Erythroblast (primary cell): Measurements from ENCODE around the gene SNX19.
A peak's percentile ranks its signal among the peaks of the same experiment; 100 is the strongest.

Experiments
- DNase-seq, 2 experiments: peaks; one replicate each; lab custom pipeline; 2025; lab: John Stamatoyannopoulos, UW
- GATA1 ChIP-seq: IDR thresholded peaks from 2 replicates; pipeline ENCODE4 v1.6.1; 2011; ENCODE audit warnings: low read depth, mild to moderate bottlenecking, control low read depth, low read length, moderate library complexity
- POLR2A ChIP-seq: IDR thresholded peaks from 2 replicates; pipeline ENCODE4 v1.6.1; 2011; ENCODE audit warnings: mild to moderate bottlenecking, low read length

Gene SNX19

DNA sequence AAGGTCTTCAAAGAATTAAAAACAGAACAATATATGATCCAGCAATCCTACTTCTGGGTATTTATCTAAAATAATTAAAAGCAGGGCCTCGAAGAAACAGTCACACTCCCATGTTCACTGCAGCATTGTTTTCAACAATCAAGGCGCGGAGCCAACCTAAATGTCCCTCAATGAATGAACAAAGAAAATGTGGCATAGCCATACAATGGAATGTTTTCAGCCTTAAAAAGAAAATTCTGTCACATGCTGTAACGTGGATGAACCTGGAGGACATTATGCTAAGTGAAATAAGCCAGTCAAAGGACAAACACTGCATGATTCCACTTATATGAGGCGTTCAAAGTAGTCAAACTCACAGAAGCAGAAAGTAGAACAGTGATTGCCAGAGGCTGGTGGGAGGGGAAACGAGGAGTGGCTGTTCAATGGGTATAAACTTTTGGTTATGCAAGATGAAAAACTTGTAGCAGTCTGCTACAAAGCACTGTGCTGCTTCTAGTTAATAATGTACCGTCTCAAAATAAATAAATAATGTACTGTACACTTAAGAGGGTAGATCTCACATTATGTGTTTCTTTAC is 41.2 kb downstream of the SNX19 start:
- TF ChIP-seq POLR2A (no peak), GATA1 (no peak)
- DNase-seq, result no peak

GRCh38 chr11:130874396-130874795 is 41.9 kb downstream of the SNX19 start:
- DNase-seq, result no peak
- TF ChIP-seq POLR2A, result no peak
- no peak for TF ChIP-seq GATA1

DNA sequence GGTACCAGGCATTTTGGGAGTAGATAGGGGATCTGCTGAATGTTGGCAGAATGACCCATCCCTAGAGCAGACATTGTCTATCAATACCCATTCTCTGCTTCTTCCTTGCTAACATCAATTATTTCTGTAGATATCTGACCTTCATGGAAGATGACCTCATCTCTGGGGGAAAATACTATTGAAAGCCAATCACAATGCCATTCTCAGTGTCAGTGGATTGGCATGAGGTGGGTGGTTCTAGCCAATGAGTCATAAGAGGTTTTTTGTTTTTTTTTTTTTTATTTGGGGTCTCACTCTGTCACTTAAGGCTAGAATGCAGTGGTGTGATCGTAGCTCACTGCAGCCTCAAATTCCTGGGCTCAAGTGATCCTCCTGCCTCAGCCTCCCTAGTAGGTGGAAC is 42.5 kb downstream of the SNX19 start:
- TF ChIP-seq GATA1 (no peak), POLR2A (no peak)
- no peak for DNase-seq

DNA sequence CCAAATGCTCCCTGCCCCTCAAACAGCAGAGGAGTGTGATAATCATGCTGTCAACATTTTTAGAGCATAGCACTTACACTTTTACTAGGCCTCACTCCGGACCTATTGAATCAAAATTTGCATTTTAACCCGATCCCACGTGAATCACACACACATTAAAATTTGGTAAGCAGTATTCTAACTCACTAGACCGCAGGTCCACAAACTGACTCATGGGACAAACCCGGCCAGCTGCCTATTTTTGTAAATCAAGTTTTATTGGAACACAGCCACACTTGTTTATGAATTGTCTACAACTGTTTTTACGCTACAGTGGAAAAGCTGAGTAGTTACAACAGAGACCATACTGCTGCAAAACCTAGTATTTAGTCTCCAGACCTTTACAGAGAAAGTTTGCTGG is 43.3 kb downstream of the SNX19 start:
- TF ChIP-seq GATA1, result no peak
- TF ChIP-seq POLR2A, result no peak
- DNase-seq, result no peak

GRCh38 chr11:130872513-130872912 is 43.8 kb downstream of the SNX19 start:
- DNase-seq, result no peak
- TF ChIP-seq POLR2A (no peak), GATA1 (no peak)

- TF ChIP-seq POLR2A (no peak), GATA1 (no peak)
- no peak for DNase-seq
These were observed 44.2 kb downstream of the SNX19 start for GRCh38 chr11:130872102-130872501.

- TF ChIP-seq POLR2A (no peak), GATA1 (no peak)
- no peak for DNase-seq
These were observed 44.7 kb downstream of the SNX19 start for GRCh38 chr11:130871616-130872015.

- TF ChIP-seq POLR2A (no peak), GATA1 (no peak)
- DNase-seq, result no peak
These were observed 47.4 kb downstream of the SNX19 start for GRCh38 chr11:130868721-130869390.

GRCh38 chr11:130868086-130868710 is 48.1 kb downstream of the SNX19 start:
- no peak for DNase-seq
- no peak for TF ChIP-seq GATA1
- TF ChIP-seq POLR2A, result no peak

DNA sequence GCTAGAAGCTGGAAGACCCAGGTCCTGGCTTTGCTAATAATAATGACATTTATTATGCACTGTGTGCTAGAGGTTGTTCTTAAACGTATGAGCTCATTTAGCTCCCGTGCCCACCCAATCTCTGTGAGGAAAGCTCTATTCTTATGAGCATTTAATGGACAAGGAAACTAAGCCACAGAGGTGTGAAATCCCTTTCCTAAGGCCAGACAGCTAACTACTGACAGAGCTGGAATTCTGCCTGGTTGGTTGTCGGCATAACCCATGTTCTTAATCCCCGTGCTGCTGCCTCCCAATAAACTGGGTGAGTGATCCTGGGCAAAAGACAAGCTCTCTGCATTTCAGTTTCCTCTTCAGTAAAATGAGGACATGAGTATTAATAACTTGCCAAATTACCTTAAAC is 49.4 kb downstream of the SNX19 start:
- DNase-seq, result no peak
- TF ChIP-seq GATA1 (no peak), POLR2A (no peak)

DNA sequence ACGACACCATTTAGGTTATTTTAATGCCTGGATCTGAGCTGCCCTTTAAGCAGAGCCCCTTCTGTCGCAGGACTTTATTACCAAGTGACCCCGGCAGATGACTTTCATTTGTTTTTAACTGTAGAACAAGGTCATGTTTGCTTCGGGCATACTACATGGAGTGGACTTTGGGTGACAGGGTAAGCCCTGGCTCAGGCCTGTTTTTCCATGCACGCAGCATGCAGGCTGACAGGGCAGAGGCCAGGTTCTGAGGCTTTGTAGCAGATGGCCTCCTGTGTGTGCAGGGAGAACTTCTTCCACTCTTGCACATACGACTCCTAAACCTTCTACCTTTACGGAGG is 50.5 kb downstream of the SNX19 start:
- no peak for TF ChIP-seq POLR2A
- no peak for TF ChIP-seq GATA1
- no peak for DNase-seq

GRCh38 chr11:130865091-130865773 is 51.0 kb downstream of the SNX19 start:
- peak in 1 of 2 experiments; percentile 5 for DNase-seq
- no peak for TF ChIP-seq GATA1
- no peak for TF ChIP-seq POLR2A

GRCh38 chr11:130861902-130862860 is 54.1 kb downstream of the SNX19 start:
- TF ChIP-seq POLR2A (no peak), GATA1 (no peak)
- peak; percentile 93 to 95 for DNase-seq

DNA sequence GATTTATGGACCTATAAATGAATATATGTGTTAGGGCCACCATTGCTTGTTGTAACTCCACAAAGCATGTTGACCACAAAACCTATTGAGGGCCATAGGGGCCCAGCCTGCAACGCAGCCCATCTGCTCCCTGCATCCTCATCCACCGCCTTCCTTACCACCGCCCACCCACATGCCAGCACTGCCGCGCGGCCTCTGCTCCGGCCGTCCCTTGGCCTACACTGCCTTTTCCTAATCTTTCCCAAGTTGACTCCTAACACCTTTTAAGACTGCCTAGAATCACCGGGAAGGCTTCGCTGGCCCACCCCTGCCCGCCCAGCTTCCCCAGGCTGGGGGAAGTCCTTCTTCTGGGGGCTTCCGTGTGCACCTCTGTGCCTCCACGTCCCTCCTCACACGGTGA is 55.0 kb downstream of the SNX19 start:
- TF ChIP-seq POLR2A, result no peak
- no peak for TF ChIP-seq GATA1
- DNase-seq, result no peak
